ENCODE measurements around the gene METTL13.

Gene METTL13

GRCh38 chr1:171741872-171742576 lies 39.4 kb upstream of the METTL13 start, which contains the start of gene VAMP4:
TSS of gene VAMP4 (minus strand) at chr1:171742065. CDS start at chr1:171738414, 3,651 bp downstream.
- peak within 1 kb of the TSS; percentile 82 for H3K4me3 ChIP-seq (replicated peaks; ENCODE audit: low read depth, low read length)
- peak; percentile 77 for DNase-seq (ENCODE audit: low read depth)
- TF ChIP-seq CTCF (IDR thresholded peaks at IDR 0.05; ENCODE audit: low read length, missing control alignments) = no peak

GRCh38 chr1:171742577-171742922 lies 38.9 kb upstream of the METTL13 start:
- H3K4me3 ChIP-seq (replicated peaks; ENCODE audit: low read depth, low read length) = peak overlapping the region; percentile 82
- peak; percentile 22 for DNase-seq (ENCODE audit: low read depth)
- TF ChIP-seq CTCF (IDR thresholded peaks at IDR 0.05; ENCODE audit: low read length, missing control alignments) = no peak

- DNase-seq (ENCODE audit: low read depth) = peak; percentile 78
- peak overlapping the region; percentile 82 for H3K4me3 ChIP-seq (replicated peaks; ENCODE audit: low read depth, low read length)
- no peak for TF ChIP-seq CTCF (IDR thresholded peaks at IDR 0.05; ENCODE audit: low read length, missing control alignments)
These were observed 38.2 kb upstream of the METTL13 start for GRCh38 chr1:171743081-171743870.

- DNase-seq (ENCODE audit: low read depth) = no peak
- no peak overlapping the region for H3K4me3 ChIP-seq (replicated peaks; ENCODE audit: low read depth, low read length)
- TF ChIP-seq CTCF (IDR thresholded peaks at IDR 0.05; ENCODE audit: low read length, missing control alignments) = no peak
These were observed 36.5 kb upstream of the METTL13 start for GRCh38 chr1:171744986-171745385.

- no peak overlapping the region for H3K4me3 ChIP-seq (replicated peaks; ENCODE audit: low read depth, low read length)
- no peak for DNase-seq (ENCODE audit: low read depth)
- no peak for TF ChIP-seq CTCF (IDR thresholded peaks at IDR 0.05; ENCODE audit: low read length, missing control alignments)
These were observed 32.8 kb upstream of the METTL13 start for GRCh38 chr1:171748651-171749050.

- TF ChIP-seq CTCF (IDR thresholded peaks at IDR 0.05; ENCODE audit: low read length, missing control alignments) = no peak
- H3K4me3 ChIP-seq (replicated peaks; ENCODE audit: low read depth, low read length) = no peak overlapping the region
- no peak for DNase-seq (ENCODE audit: low read depth)
These were observed 30.2 kb upstream of the METTL13 start for GRCh38 chr1:171751221-171751620.
